ENCODE data around the gene HTD2. TPM values are rescaled to one million over a fixed set of nuclear protein-coding genes. Genes with fewer than 3 reads are reported as not detected.

Gene HTD2
- total RNA-seq (2022; extraction: Qiagen RNA extraction), result 6.0 to 8.0 TPM (median 7.1 TPM) in 5 replicates

GRCh38 chr3:58305882-58306711 lies at the start of gene HTD2, which contains the start of gene RPP14:
TSS of gene HTD2 (plus strand) at chr3:58306520. CDS start at chr3:58317614, 11,094 bp downstream.
TSS of gene RPP14 (plus strand) at chr3:58306245. CDS start at chr3:58310330, 4,085 bp downstream.

DNA sequence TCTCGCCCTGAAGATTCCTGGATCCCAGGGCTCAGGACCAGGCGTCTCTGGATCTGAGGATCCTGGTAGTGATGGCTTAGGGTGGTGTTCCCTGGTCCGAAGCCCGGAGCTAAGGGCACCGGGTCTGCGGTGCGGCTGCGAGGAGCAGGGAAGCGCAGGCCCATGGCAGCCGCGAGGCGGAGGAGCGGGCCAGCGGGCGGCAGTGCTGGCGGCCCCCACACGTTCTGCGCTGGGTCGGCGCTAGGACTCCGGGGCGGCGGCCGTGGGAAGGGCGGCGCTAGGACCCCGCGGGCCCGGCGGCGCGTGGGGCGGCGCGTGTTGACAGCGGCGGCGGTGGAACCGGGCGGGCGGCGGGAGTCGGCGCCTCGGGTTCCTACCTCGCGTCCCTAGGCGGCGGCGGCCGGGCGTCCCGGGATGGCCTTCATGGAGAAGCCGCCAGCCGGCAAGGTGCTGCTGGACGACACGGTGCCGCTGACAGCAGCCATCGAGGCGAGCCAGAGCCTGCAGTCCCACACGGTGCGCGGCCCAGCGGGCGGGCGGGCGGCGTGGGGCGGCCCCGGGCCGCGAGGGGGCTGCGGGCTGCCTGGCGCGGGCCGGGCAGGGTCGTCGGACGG lies 26.4 kb downstream of the HTD2 start, which contains the start of gene PXK:
PXK (plus strand) TSS at position 318 of the 614 bp plus-strand sequence; CDS start at position 415, 97 bp downstream.

Other genes with a start within 250 kb of the HTD2 start
- 0.05 to 0.11 TPM (median 0.10 TPM) in 4 of 5 replicates, not detected in the other for gene DNASE1L3, start 95.5 kb upstream of the HTD2 start, total RNA-seq (2022; extraction: Qiagen RNA extraction)
- 9.5 to 11.0 TPM (median 10.6 TPM) in 5 replicates for gene ABHD6, start 68.7 kb upstream of the HTD2 start, total RNA-seq (2022; extraction: Qiagen RNA extraction)
- gene RPP14, start 275 bp upstream of the HTD2 start, total RNA-seq (2022; extraction: Qiagen RNA extraction), result 8.3 to 13.2 TPM (median 9.5 TPM) in 5 replicates
- 5.0 to 5.5 TPM (median 5.3 TPM) in 5 replicates for gene PXK, start 26.4 kb downstream of the HTD2 start, total RNA-seq (2022; extraction: Qiagen RNA extraction)
- 53.3 to 67.2 TPM (median 57.7 TPM) in 5 replicates for gene PDHB, start 127.3 kb downstream of the HTD2 start, total RNA-seq (2022; extraction: Qiagen RNA extraction)
- gene KCTD6, start 185.6 kb downstream of the HTD2 start, total RNA-seq (2022; extraction: Qiagen RNA extraction), result 5.3 to 7.6 TPM (median 6.8 TPM) in 5 replicates
- 5.7 to 8.9 TPM (median 7.8 TPM) in 5 replicates for gene ACOX2, start 230.7 kb downstream of the HTD2 start, total RNA-seq (2022; extraction: Qiagen RNA extraction)